ENCODE results near the gene FBXL7.

Gene FBXL7

GRCh38 chr5:15951550-15951949 lies 451.6 kb downstream of the FBXL7 start:
- TF ChIP-seq, protein P1, sequence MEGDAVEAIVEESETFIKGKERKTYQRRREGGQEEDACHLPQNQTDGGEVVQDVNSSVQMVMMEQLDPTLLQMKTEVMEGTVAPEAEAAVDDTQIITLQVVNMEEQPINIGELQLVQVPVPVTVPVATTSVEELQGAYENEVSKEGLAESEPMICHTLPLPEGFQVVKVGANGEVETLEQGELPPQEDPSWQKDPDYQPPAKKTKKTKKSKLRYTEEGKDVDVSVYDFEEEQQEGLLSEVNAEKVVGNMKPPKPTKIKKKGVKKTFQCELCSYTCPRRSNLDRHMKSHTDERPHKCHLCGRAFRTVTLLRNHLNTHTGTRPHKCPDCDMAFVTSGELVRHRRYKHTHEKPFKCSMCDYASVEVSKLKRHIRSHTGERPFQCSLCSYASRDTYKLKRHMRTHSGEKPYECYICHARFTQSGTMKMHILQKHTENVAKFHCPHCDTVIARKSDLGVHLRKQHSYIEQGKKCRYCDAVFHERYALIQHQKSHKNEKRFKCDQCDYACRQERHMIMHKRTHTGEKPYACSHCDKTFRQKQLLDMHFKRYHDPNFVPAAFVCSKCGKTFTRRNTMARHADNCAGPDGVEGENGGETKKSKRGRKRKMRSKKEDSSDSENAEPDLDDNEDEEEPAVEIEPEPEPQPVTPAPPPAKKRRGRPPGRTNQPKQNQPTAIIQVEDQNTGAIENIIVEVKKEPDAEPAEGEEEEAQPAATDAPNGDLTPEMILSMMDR (conservative IDR thresholded peaks at IDR 0.05; ENCODE audit: low read length) = no peak
- TF ChIP-seq EZH2phosphoT487 (IDR thresholded peaks at IDR 0.05; ENCODE audit: borderline replicate concordance) = no peak
- H3F3A ChIP-seq (ENCODE audit: low read depth) = no peaks in the 10 kb centered on the region

GRCh38 chr5:15956622-15957021 lies 456.6 kb downstream of the FBXL7 start:
- H3K9ac ChIP-seq (ENCODE audit: low read depth, low read length, poor library complexity, severe bottlenecking) = no peak overlapping the region
- no peaks in the 10 kb centered on the region for H3K9me2 ChIP-seq (replicated peaks; ENCODE audit: low read depth, low read length)
- no peak overlapping the region for H2AFZ ChIP-seq (ENCODE audit: low read length)
- H3F3A ChIP-seq (ENCODE audit: low read depth) = no peaks in the 10 kb centered on the region
- no peaks in the 10 kb centered on the region for H3K9me3 ChIP-seq (ENCODE audit: insufficient read depth, low read depth, low read length)
- no peaks in the 10 kb centered on the region for H3K79me2 ChIP-seq (ENCODE audit: insufficient read depth, low read length)
- H3K4me2 ChIP-seq (ENCODE audit: low read depth, low read length, poor library complexity, severe bottlenecking) = no peak overlapping the region
- TF ChIP-seq, protein P1 (conservative IDR thresholded peaks at IDR 0.05; ENCODE audit: low read length) = no peak
- TF ChIP-seq EZH2phosphoT487 (IDR thresholded peaks at IDR 0.05; ENCODE audit: borderline replicate concordance) = no peak
- H4K20me1 ChIP-seq (ENCODE audit: insufficient read depth, low read length, poor library complexity, severe bottlenecking) = no peaks in the 10 kb centered on the region
- H3K27me3 ChIP-seq (ENCODE audit: insufficient read depth, low read length, poor library complexity, severe bottlenecking) = no peaks in the 10 kb centered on the region
- H3K4me3 ChIP-seq (ENCODE audit: low read length, poor library complexity, severe bottlenecking) = no peak overlapping the region
- no peaks in the 10 kb centered on the region for H3K36me3 ChIP-seq (ENCODE audit: insufficient read depth, low read length)
- H3K4me1 ChIP-seq (ENCODE audit: insufficient read depth, low read length, poor library complexity, severe bottlenecking) = no peaks in the 10 kb centered on the region

More at GRCh38 chr5:15951550-15951949, 451.6 kb downstream of the FBXL7 start:
- no peaks in the 10 kb centered on the region for H4K20me1 ChIP-seq (ENCODE audit: insufficient read depth, low read length, poor library complexity, severe bottlenecking)
- no peaks in the 10 kb centered on the region for H3K4me1 ChIP-seq (ENCODE audit: insufficient read depth, low read length, poor library complexity, severe bottlenecking)
- no peaks in the 10 kb centered on the region for H3K9me2 ChIP-seq (replicated peaks; ENCODE audit: low read depth, low read length)
- H3K9me3 ChIP-seq (ENCODE audit: insufficient read depth, low read depth, low read length) = no peaks in the 10 kb centered on the region
- H3K36me3 ChIP-seq (ENCODE audit: insufficient read depth, low read length) = no peaks in the 10 kb centered on the region
- H2AFZ ChIP-seq (ENCODE audit: low read length) = no peak overlapping the region
- no peaks in the 10 kb centered on the region for H3K27me3 ChIP-seq (ENCODE audit: insufficient read depth, low read length, poor library complexity, severe bottlenecking)
- H3K4me3 ChIP-seq (ENCODE audit: low read length, poor library complexity, severe bottlenecking) = no peak overlapping the region
- no peaks in the 10 kb centered on the region for H3K79me2 ChIP-seq (ENCODE audit: insufficient read depth, low read length)
- no peak overlapping the region for H3K4me2 ChIP-seq (ENCODE audit: low read depth, low read length, poor library complexity, severe bottlenecking)
- H3K9ac ChIP-seq (ENCODE audit: low read depth, low read length, poor library complexity, severe bottlenecking) = no peak overlapping the region

- no peak overlapping the region for H3K9ac ChIP-seq (ENCODE audit: low read depth, low read length, poor library complexity, severe bottlenecking)
- TF ChIP-seq EZH2phosphoT487 (IDR thresholded peaks at IDR 0.05; ENCODE audit: borderline replicate concordance) = no peak
- TF ChIP-seq, protein P1 (conservative IDR thresholded peaks at IDR 0.05; ENCODE audit: low read length) = no peak
- no peaks in the 10 kb centered on the region for H3K36me3 ChIP-seq (ENCODE audit: insufficient read depth, low read length)
- H3K4me1 ChIP-seq (ENCODE audit: insufficient read depth, low read length, poor library complexity, severe bottlenecking) = no peaks in the 10 kb centered on the region
- H3K4me3 ChIP-seq (ENCODE audit: low read length, poor library complexity, severe bottlenecking) = no peak overlapping the region
- H4K20me1 ChIP-seq (ENCODE audit: insufficient read depth, low read length, poor library complexity, severe bottlenecking) = no peaks in the 10 kb centered on the region
- H3K27me3 ChIP-seq (ENCODE audit: insufficient read depth, low read length, poor library complexity, severe bottlenecking) = no peaks in the 10 kb centered on the region
- no peak overlapping the region for H2AFZ ChIP-seq (ENCODE audit: low read length)
- H3K9me2 ChIP-seq (replicated peaks; ENCODE audit: low read depth, low read length) = no peaks in the 10 kb centered on the region
- no peaks in the 10 kb centered on the region for H3K9me3 ChIP-seq (ENCODE audit: insufficient read depth, low read depth, low read length)
- no peak overlapping the region for H3K4me2 ChIP-seq (ENCODE audit: low read depth, low read length, poor library complexity, severe bottlenecking)
- no peaks in the 10 kb centered on the region for H3K79me2 ChIP-seq (ENCODE audit: insufficient read depth, low read length)
- no peaks in the 10 kb centered on the region for H3F3A ChIP-seq (ENCODE audit: low read depth)
These were observed 457.1 kb downstream of the FBXL7 start for GRCh38 chr5:15957124-15957523.
